NCI-H1930 (cell line): ENCODE measurements around the gene ZDHHC18.

Experiments used
- DNase-seq, 2 experiments: peaks; one replicate each; lab custom pipeline; 2025; lab: John Stamatoyannopoulos, UW

The ZDHHC18 gene

GRCh38 chr1:26826261-26827105, at the start of gene ZDHHC18:
TSS of gene ZDHHC18 (plus strand) at chr1:26826688. CDS start at chr1:26826805, 117 bp downstream.
- peak; percentile 41 to 60 for DNase-seq

- no peak for DNase-seq
These were observed 47.3 kb upstream of the ZDHHC18 start for GRCh38 chr1:26779098-26779668.

- DNase-seq, result no peak
These were observed 46.0 kb upstream of the ZDHHC18 start for GRCh38 chr1:26780344-26780957.

- no peak for DNase-seq
These were observed 45.2 kb upstream of the ZDHHC18 start for GRCh38 chr1:26781206-26781825.

- no peak for DNase-seq
These were observed 43.8 kb upstream of the ZDHHC18 start for GRCh38 chr1:26782521-26783212.

GRCh38 chr1:26783646-26784022, 42.9 kb upstream of the ZDHHC18 start:
- no peak for DNase-seq

- DNase-seq, result no peak
These were observed 42.2 kb upstream of the ZDHHC18 start for GRCh38 chr1:26784023-26784871.

GRCh38 chr1:26784886-26785285, 41.6 kb upstream of the ZDHHC18 start:
- DNase-seq, result no peak

GRCh38 chr1:26785611-26786436, 40.7 kb upstream of the ZDHHC18 start:
- no peak for DNase-seq

GRCh38 chr1:26786437-26787380, 39.8 kb upstream of the ZDHHC18 start:
- peak in 1 of 2 experiments; percentile 14 for DNase-seq

- DNase-seq, result no peak
These were observed 39.1 kb upstream of the ZDHHC18 start for GRCh38 chr1:26787381-26787705.

- peak; percentile 88 to 89 for DNase-seq
These were observed 38.6 kb upstream of the ZDHHC18 start, which contains the start of gene PIGV for GRCh38 chr1:26787706-26788514. TSS of gene PIGV (plus strand) at chr1:26787950. CDS start at chr1:26790816, 2,866 bp downstream.

GRCh38 chr1:26788515-26788785, 38.0 kb upstream of the ZDHHC18 start:
- no peak for DNase-seq

- peak; percentile 57 to 71 for DNase-seq
These were observed 37.5 kb upstream of the ZDHHC18 start for GRCh38 chr1:26788836-26789611.

GRCh38 chr1:26789612-26789865, 36.9 kb upstream of the ZDHHC18 start:
- no peak for DNase-seq

GRCh38 chr1:26789931-26790330, 36.6 kb upstream of the ZDHHC18 start:
- no peak for DNase-seq

GRCh38 chr1:26790551-26790953, 35.9 kb upstream of the ZDHHC18 start:
- DNase-seq, result no peak

- DNase-seq, result no peak
These were observed 35.3 kb upstream of the ZDHHC18 start for GRCh38 chr1:26791148-26791547.
